ENCODE data around the gene SERPINI1. TPM values are rescaled to one million over a fixed set of nuclear protein-coding genes. Genes with fewer than 3 reads are reported as not detected.

The SERPINI1 gene
- total RNA-seq, 2 experiments from 2014 or later: 2.6 to 3.0 TPM

DNA sequence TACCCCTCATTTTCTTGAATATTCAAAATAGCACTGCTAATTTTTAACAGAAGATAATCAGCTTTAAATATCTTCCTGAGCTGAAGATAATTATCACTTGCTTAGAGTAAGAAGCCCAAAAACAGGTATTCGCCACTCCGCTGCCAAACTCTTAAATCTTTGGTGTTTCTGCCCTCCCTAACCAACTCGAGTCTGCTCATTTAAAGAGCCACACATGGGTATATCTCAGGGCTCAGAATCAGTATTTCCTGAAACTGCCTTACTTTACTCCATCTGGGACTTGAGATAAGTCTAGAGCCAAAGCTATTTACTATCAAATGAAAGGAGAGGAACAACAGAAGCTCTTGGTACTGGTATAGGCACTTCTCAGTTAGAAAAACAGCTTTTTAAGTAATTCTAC lies 11.6 kb upstream of the SERPINI1 start:
- peaks cover 18% of the 10 kb centered on the region for H3K4me1 Mint-ChIP-seq

DNA sequence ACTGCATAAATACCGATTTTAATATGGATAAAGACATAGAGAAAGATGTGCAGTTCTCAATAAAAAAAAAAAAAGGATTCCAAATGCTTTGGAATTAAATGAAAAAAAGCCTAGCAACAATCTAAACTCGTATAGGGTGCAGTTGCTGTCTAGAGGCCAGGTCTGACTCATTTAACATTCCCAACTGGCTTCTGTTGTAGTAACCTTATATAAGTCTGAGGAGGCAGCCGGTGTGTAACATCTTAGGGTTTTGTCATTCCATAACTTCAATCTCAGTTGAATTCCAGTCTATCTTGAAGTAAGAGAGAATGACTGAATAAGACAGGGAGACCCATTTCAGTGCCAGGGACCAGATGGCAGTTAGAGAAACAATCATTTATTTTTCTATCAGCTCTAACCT lies 7.3 kb upstream of the SERPINI1 start:
- H3K27me3 Mint-ChIP-seq: no peaks in the 10 kb centered on the region

More for the DNA sequence above, 11.6 kb upstream of the SERPINI1 start:
- H3K9me3 Mint-ChIP-seq (ENCODE audit: low read depth): no peaks in the 10 kb centered on the region
- no peaks in the 10 kb centered on the region for H3K27me3 Mint-ChIP-seq
- H3K27ac Mint-ChIP-seq: no peak overlapping the region
- CTCF ChIA-PET: no interaction called here
- ATAC-seq: no peak
- no peak for DNase-seq
- H3K4me3 Mint-ChIP-seq: no peak overlapping the region
- peaks cover 41% of the 10 kb centered on the region for H3K36me3 Mint-ChIP-seq

DNA sequence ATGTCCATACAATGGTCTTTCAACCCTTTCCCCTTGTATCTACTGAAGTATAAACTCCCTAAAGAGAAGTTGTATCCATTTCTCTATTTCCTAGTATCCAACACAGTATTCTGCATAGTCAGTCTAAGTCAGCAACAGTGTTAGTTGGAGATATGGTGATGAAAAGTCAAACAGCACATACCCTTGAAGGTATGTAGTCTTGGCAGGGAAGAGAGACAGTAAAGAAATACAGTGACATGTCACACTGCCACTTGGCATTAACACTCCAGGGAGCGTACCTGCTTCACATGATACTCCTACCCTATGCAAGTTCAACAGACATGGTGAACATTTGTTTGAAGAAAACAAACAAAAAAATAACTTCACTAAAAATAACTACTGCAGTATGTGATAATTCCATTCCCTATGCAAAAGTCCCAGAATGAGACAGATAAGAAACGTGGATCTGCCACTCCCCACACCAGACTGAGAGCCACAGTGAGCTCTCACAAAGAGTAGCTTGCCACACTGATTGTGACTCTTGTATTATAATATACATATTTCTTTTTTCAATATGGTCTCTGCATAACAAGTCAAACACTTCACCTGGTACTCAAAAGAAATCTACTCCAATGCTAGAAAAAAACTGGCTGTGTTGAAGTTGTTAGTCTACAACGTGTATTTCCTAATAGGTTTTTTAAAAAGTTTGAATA lies 6.7 kb upstream of the SERPINI1 start:
- H3K27ac Mint-ChIP-seq: no peak overlapping the region
- H3K4me3 Mint-ChIP-seq: no peak overlapping the region
- peaks cover 43% of the 10 kb centered on the region for H3K4me1 Mint-ChIP-seq
- peaks cover 15% of the 10 kb centered on the region for H3K36me3 Mint-ChIP-seq
- H3K27me3 Mint-ChIP-seq: no peaks in the 10 kb centered on the region
- ATAC-seq (no peak), DNase-seq (no peak)
- CTCF ChIA-PET: no interaction called here
- no peaks in the 10 kb centered on the region for H3K9me3 Mint-ChIP-seq (ENCODE audit: low read depth)

More for the DNA sequence above, 7.3 kb upstream of the SERPINI1 start:
- peaks cover 20% of the 10 kb centered on the region for H3K36me3 Mint-ChIP-seq
- CTCF ChIA-PET: no interaction called here
- no peak overlapping the region for H3K4me3 Mint-ChIP-seq
- no peak for DNase-seq
- H3K4me1 Mint-ChIP-seq: peaks cover 39% of the 10 kb centered on the region
- no peak for ATAC-seq
- H3K9me3 Mint-ChIP-seq (ENCODE audit: low read depth): no peaks in the 10 kb centered on the region
- no peak overlapping the region for H3K27ac Mint-ChIP-seq

DNA sequence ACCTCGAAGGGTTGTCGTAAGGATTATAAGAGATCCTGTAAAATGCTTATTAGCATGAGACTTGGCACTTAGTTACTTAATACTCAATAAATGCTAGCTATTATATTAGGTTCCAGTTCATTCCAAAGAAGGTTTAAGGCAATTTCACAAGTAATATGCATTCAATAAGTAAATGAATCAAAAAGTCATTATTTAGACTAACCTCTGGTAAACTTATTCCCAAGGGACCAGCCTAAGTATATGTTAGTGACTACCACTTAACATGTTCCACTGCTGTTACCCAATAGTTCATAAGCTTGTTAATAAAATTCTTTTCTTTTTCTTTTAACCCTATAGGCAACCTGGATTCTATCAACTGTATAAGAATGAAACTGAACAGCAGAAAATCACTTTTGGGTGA lies 5.9 kb upstream of the SERPINI1 start:
- Mint-ChIP-seq H3K9me3 (ENCODE audit: low read depth) (no peaks in the 10 kb centered on the region), H3K27me3 (no peaks in the 10 kb centered on the region), H3K4me3 (no peak overlapping the region), H3K27ac (no peak overlapping the region), H3K4me1 (peaks cover 43% of the 10 kb centered on the region), H3K36me3 (peaks cover 11% of the 10 kb centered on the region)
- CTCF ChIA-PET: no interaction called here
- DNase-seq (no peak), ATAC-seq (no peak)

DNA sequence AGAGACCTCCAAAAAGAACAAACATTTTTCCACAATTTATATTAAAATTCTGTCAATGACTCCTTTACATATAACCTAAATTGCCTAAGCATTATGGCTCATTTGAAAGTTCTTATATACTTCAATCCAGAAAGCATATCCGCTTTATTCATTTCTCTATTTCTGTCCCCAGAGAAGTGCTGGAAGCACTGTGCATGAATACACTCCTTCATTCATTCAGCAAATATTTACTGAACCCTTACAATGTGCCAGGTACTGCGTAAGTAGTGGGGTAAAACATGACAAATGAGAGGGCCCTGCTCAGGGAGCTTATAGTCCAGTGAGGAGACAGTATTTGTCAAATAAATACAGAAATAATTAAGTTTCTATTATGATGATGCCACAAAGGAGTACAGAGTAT lies 4.1 kb upstream of the SERPINI1 start:
- ATAC-seq (no peak), DNase-seq (no peak)
- Mint-ChIP-seq H3K27ac (no peak overlapping the region), H3K36me3 (peaks cover 7% of the 10 kb centered on the region), H3K4me3 (no peak overlapping the region), H3K9me3 (ENCODE audit: low read depth) (no peaks in the 10 kb centered on the region), H3K27me3 (no peaks in the 10 kb centered on the region), H3K4me1 (peaks cover 43% of the 10 kb centered on the region)
- CTCF ChIA-PET: no interaction called here

DNA sequence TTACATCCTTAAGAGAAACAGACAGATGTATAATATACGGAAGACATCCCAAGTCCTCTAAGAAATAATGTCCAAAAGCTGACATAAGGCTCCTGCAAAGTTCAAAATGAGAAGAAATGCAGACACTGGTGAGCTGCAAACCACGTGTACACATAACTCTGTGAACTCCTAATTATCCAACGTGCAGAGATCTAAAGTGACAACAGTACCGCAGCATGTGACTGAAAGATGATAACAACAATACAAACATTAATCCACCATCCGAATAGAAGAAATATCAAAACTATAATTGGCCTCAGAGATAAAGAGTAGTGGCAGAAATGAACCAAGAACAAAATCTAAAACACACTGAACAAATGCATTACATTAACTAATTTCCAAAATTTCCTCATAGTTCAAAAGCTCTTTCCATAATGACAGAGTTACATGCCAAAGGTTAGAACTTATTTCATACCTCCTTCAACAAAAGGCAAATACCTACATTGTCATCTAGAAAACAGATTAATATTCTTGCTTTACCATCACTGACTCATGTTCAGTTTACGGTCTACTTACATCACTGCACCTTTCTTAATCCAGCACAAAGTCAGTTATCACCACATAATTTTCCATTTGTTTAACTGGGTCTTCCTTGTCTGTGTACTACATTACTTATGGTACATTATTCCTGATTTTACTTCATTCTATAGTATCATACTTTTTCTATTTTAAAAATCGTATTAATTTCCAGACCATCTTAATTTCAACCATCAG lies 3.0 kb upstream of the SERPINI1 start:
- Mint-ChIP-seq H3K27ac (no peak overlapping the region), H3K27me3 (no peaks in the 10 kb centered on the region), H3K4me1 (peaks cover 42% of the 10 kb centered on the region), H3K9me3 (ENCODE audit: low read depth) (no peaks in the 10 kb centered on the region), H3K36me3 (peaks cover 7% of the 10 kb centered on the region), H3K4me3 (peak overlapping the region; percentile 25)
- CTCF ChIA-PET: no interaction called here
- ATAC-seq: no peak
- no peak for DNase-seq

DNA sequence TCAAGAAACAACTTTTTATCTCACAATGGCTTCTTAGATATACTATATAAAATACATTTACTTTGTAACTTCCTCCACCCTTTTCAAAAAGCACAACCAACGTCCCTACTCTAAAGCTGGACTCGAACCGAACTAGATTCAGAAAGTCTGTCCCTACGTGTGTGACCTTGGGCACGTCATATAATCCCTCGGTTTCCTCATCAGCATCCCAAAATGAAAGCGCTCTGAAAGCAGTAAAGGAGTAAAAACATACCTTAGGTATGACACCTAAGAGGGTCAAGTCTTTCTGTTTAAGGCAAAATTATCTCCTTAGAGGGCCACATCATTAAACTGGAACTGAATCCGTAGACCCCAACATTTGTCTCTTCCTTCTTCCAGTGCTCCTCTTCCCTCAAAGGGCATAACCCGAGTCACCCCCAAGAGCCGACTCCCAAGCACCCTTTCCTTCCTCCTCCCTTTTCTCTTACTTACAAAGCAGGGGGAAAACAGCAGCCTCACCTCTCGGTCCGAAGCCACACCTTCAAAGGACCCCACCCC lies 1.5 kb upstream of the SERPINI1 start:
- ATAC-seq (no peak), DNase-seq (peak; percentile 43)
- Mint-ChIP-seq H3K4me1 (peaks cover 38% of the 10 kb centered on the region), H3K9me3 (ENCODE audit: low read depth) (no peaks in the 10 kb centered on the region), H3K36me3 (peaks cover 6% of the 10 kb centered on the region), H3K4me3 (no peak overlapping the region), H3K27ac (no peak overlapping the region), H3K27me3 (no peaks in the 10 kb centered on the region)
- CTCF ChIA-PET: interaction anchor here (1.6 to 1.7 kb wide), 2 partner anchors 14 to 354 kb away, joined by 5 to 8 read pairs; partner anchors contain the start of gene ZBBX

DNA sequence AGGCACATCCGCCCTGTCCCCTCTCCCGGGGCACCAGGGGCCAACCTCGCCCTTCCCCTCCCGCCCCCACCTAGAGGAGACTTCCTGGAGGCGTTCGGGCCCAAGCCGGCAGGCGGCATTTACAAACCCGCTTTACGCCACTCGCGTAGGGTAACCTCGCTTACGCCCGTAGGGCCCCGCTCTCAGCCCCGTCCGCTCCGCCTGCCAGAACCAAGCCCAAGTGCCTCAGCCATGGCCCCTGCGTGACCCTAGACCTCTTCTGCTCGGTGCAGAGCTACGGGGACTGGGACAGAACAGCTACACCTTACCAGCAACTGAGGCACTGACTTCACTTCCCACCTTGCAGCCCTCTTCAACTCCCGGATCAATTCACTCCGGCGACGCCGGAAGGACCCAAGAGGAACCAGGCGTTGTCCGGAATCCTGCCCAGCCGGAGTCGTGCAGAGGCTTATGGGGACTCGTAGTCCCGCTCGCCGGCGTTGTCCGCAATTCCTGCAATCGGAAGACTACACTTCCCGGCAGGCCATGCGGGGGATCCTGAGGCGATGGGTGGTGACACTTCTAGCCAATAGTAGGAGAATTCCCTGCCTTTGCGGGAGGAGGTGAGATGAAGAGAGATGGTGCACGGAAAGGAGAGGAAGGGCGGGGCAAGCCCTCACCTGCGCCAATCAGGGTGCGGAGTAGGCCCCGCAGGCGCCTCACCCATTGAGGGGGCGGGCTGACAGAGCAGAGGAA lies 856 bp upstream of the SERPINI1 start, which contains the start of gene PDCD10:
TSS of gene PDCD10 (minus strand) at position 395 of the 735 bp plus-strand sequence. CDS start 14,735 bp downstream, outside the sequence.
- ATAC-seq (peak; percentile 87), DNase-seq (peak; percentile 98)
- H3K27ac Mint-ChIP-seq: no peak within 1 kb of the TSS
- peaks cover 6% of the 10 kb centered on the region for H3K36me3 Mint-ChIP-seq
- H3K4me1 Mint-ChIP-seq: peaks cover 35% of the 10 kb centered on the region
- H3K4me3 Mint-ChIP-seq: no peak within 1 kb of the TSS
- no peaks in the 10 kb centered on the region for H3K9me3 Mint-ChIP-seq (ENCODE audit: low read depth)
- no peaks in the 10 kb centered on the region for H3K27me3 Mint-ChIP-seq
- CTCF ChIA-PET: interaction anchor here (0.9 to 1.7 kb wide), 3 partner anchors 13 to 354 kb away, joined by 4 to 8 read pairs (median 5); partner anchors contain the start of gene ZBBX

DNA sequence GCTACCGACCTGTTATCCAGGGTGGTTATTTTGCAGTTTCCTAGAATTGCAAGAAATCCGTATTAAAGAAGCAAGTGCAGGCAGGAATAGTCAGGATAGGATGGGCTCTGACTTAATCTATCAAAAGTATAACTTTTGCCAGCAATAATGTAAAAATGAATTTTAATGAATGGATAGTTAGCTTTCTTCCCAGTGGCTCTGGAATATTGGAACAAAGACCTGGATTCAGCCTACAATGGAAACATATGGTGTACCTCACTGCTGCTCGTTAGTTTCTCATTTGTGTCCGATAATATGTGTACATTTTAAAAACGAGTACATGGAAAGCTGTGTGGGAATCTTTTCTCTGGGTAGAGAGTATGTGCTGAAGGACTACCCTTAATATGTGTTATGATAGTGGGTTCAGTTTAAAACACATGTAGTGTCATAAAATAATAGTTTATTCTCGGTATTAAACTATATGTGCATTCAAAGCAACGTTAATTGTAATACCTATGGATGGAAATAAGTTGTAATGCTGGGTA lies 805 bp downstream of the SERPINI1 start:
- DNase-seq (no peak), ATAC-seq (no peak)
- H3K27ac Mint-ChIP-seq: no peak overlapping the region
- peaks cover 6% of the 10 kb centered on the region for H3K36me3 Mint-ChIP-seq
- H3K27me3 Mint-ChIP-seq: no peaks in the 10 kb centered on the region
- H3K9me3 Mint-ChIP-seq (ENCODE audit: low read depth): no peaks in the 10 kb centered on the region
- H3K4me1 Mint-ChIP-seq: peaks cover 39% of the 10 kb centered on the region
- no peak overlapping the region for H3K4me3 Mint-ChIP-seq
- CTCF ChIA-PET: interaction anchor here (0.6 to 1.8 kb wide), 5 partner anchors 15 to 356 kb away, joined by 3 to 5 read pairs (median 4); partner anchors contain the start of gene ZBBX

DNA sequence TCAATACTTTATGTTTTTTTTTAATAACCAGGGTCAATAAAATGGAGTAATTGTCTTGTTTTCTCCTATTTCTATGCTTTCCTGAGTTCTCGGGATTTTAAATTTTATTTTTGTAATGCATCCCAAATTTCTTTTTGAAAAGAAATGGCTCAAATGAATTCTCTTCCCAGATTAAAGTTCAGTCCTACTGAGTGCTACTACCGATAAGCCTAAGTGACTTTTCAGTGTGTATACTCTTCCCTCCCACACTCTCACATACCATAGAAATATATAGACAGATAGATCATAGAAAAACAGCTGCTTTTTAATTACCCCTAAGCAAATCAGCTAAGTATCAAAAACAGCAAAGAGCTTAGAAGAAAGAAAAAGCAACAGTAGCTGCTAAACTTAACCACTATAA lies 1.5 kb downstream of the SERPINI1 start:
- CTCF ChIA-PET: interaction anchor here (1.4 to 1.8 kb wide), 2 partner anchors 52 to 357 kb away, joined by 3 to 5 read pairs; partner anchors contain the start of gene ZBBX

DNA sequence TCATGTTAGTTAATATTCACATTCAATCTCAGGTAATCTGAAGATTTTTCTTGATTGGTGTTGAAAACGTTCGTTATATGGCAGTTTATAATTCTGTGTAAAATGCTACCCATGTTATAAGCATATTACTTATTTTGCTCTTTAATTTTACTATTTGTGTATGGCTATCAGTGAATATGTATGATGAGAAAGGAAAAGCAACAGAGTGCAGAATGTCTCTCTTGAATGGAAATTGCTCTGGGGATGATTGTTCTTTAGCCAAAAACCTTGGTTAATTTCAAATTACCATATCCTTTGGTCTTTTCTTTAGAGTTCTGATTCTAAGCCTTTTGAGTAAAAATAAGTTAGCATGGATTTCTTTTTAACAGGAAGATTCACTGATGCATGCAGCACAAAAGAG lies 2.5 kb downstream of the SERPINI1 start:
- Mint-ChIP-seq H3K4me3 (no peak overlapping the region), H3K4me1 (peaks cover 22% of the 10 kb centered on the region), H3K9me3 (ENCODE audit: low read depth) (no peaks in the 10 kb centered on the region), H3K27me3 (no peaks in the 10 kb centered on the region), H3K27ac (no peak overlapping the region), H3K36me3 (no peaks in the 10 kb centered on the region)
- CTCF ChIA-PET: interaction anchor here (1.8 kb wide), 1 partner anchor 53 kb away, joined by 5 read pairs; no protein-coding TSS in a partner anchor
- no peak for ATAC-seq
- no peak for DNase-seq

More for the DNA sequence above, 1.5 kb downstream of the SERPINI1 start:
- Mint-ChIP-seq H3K27ac (no peak overlapping the region), H3K4me3 (no peak overlapping the region), H3K9me3 (ENCODE audit: low read depth) (no peaks in the 10 kb centered on the region), H3K4me1 (peaks cover 32% of the 10 kb centered on the region), H3K27me3 (no peaks in the 10 kb centered on the region), H3K36me3 (peaks cover 3% of the 10 kb centered on the region)
- DNase-seq (no peak), ATAC-seq (no peak)

DNA sequence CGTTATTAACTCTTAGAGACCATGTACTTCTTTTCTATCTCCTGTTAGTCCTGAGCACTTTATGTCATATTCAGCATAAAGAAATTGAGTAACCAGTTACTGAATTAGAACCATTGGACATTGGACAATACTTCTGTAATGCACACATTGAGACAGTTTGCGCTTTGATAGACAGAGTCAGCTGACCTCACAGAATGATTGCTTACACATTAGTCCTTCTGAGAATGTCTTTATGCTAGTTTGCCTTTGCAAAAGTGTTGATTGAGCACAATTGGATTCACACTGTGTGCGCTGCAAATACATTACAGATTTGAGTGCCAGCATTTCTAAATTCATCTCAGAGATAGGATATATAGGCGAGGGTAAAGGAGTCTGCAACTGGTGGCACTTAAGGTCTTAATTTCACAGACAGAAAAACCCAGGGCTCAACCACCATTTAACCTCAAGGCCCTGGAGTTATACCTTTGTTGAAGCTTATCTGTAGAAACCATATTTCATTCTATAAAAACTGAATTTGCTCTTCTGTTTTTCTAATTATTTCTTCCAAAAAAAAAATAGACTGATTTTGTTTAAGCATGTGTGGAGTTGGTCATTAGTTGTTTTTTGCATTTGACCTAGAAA lies 3.8 kb downstream of the SERPINI1 start:
- no peaks in the 10 kb centered on the region for H3K27me3 Mint-ChIP-seq
- DNase-seq: no peak

More for the DNA sequence above, 3.8 kb downstream of the SERPINI1 start:
- ATAC-seq: no peak
- Mint-ChIP-seq H3K4me3 (no peak overlapping the region), H3K27ac (no peak overlapping the region), H3K4me1 (peaks cover 19% of the 10 kb centered on the region), H3K36me3 (no peaks in the 10 kb centered on the region), H3K9me3 (ENCODE audit: low read depth) (no peaks in the 10 kb centered on the region)
- CTCF ChIA-PET: interaction anchor here (1.2 kb wide), 2 partner anchors 16 to 54 kb away, joined by 3 to 4 read pairs; no protein-coding TSS in a partner anchor
